Uterus (tissue), 2 donors: ENCODE data around the gene SETBP1.

Experiments
- CTCF ChIP-seq, 4 experiments: fragments of 200-600 bp in 2 of 4; fragments of 450-650 bp in 2 of 4; sonication (generic) in 2 of 4; IDR thresholded peaks; one replicate each; pipeline ENCODE4 v1.5.1; 2016 to 2019; ENCODE audit warnings: antibody characterized with exemption in 4 of 4, mild to moderate bottlenecking in 2 of 4, moderate library complexity in 1 of 4
- POLR2A ChIP-seq, 2 donors: fragments of 450-650 bp; IDR thresholded peaks; one replicate each; pipeline ENCODE4 v1.6.1; 2016; ENCODE audit warnings: antibody characterized with exemption in 2 of 2, mild to moderate bottlenecking in 1 of 2, moderate library complexity in 1 of 2

- TF ChIP-seq POLR2A (IDR thresholded peaks at IDR 0.05) (no peak), CTCF (IDR thresholded peaks at IDR 0.05) (no peak)
Observed at GRCh38 chr18:44836263-44836662, 155.6 kb downstream of the SETBP1 start.
